ENCODE measurements around the gene TLDC2.
"Not testable (repeated sequence)": the region's sequence is repeated elsewhere in the genome, so short reads cannot be mapped to it uniquely, and the experiment has no call there.

Gene TLDC2

DNA sequence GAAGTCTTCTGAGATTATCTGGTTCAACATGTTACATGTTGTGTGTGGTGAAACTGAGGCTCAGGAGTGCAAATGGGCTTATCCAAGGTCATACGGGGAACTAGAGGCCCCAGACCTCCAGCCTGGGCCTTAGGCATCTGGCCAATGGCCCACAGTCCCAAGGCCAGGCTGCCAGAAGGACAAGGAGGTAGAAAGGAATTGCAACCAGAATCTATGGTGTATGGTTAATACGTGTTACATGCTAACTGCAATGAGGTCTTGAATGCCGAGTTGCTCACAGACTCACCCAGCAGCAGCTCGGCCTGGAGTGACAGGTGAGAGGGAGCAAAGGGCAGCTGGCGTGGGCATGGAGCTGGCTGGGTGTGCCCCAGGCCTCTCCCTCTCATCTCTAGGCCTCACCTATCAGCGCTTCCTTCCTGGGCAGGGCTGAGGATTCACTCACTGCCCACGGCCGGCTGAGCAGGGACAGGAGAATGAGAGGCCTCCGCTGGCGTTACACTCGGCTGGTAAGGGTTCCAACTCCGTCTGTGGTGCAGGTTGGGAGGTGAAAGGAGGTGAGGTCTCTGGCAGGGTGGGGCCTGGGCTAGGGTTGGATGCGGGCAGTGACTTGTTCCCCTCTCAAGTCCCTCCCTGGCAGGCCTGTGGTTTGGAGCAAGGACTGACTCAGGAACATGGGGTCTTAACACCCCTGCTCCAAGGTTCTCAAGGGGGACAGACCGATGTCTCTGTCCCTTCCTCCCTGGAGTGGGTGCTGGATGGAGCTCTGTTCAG lies at the start of gene TLDC2:
Gene TLDC2 (plus strand): TSS at position 437 of the 771 bp plus-strand sequence. CDS start 37 bp downstream, at position 474.
- DNase-seq: peak; percentile 72

DNA sequence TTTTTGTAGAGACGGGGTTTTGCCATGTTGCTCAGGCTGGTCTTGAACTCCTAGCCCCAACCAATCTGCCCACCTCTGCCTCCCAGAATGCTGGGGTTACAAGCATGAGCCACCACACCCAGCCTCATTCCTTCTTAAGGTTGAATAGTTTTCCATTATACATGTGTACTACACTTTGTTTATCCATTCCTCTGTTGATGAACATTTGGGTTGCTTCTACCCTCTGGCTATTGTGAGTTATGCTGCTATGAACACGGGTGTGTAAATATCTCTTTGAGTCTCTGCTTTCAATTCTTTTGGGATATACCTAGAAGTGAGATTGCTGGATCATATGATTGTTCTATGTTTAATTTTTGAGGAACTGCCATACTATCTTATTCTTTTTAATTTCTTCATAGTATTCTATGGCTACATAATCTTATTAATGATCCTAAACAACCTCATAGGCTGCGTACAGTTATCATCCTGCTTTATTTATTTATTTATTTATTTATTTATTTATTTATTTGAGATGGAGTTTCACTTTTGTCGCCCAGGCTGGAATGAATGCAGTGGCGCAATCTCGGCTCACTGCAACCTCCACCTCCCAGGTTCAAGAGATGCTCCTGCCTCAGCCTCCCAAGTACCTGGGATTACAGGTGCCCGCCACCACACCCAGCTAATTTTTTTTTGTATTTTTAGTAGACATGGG lies 49.2 kb upstream of the TLDC2 start:
- no peak for DNase-seq

DNA sequence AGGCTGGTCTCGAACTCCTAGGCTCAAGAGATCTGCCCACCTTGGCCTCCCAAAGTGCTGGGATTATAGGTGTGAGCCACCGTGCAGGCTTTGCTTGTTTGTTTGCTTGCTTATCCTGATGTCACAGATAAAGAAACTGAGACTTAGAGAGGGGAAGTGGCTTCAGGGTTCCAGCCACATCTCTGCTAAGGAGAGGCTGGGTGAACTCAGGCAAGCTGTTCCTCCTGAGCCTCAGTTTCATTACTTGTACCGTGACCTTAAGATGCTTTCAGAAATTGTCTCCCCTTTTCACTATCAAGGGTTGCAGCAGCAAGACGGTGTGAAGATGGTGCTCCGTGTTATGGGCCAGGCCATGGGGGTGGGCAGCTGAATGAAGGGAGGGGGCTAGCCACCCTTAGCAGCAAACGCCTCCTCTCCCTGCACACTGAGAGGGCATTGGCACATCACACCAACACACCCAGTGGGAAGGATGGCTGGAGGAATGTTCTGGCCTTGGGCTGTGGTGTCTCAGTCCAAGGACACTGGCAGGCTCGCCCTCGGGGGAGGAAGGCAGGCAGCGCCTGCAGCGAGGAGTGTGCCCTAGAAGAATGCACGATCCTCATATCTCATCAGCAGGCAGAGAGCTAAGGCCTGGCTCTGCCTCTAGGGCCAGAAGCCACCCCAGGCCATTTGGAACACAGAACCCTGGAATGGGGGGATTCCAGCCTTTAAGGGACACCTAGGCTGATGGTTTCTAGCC lies 48.2 kb upstream of the TLDC2 start:
- no peak for DNase-seq

DNA sequence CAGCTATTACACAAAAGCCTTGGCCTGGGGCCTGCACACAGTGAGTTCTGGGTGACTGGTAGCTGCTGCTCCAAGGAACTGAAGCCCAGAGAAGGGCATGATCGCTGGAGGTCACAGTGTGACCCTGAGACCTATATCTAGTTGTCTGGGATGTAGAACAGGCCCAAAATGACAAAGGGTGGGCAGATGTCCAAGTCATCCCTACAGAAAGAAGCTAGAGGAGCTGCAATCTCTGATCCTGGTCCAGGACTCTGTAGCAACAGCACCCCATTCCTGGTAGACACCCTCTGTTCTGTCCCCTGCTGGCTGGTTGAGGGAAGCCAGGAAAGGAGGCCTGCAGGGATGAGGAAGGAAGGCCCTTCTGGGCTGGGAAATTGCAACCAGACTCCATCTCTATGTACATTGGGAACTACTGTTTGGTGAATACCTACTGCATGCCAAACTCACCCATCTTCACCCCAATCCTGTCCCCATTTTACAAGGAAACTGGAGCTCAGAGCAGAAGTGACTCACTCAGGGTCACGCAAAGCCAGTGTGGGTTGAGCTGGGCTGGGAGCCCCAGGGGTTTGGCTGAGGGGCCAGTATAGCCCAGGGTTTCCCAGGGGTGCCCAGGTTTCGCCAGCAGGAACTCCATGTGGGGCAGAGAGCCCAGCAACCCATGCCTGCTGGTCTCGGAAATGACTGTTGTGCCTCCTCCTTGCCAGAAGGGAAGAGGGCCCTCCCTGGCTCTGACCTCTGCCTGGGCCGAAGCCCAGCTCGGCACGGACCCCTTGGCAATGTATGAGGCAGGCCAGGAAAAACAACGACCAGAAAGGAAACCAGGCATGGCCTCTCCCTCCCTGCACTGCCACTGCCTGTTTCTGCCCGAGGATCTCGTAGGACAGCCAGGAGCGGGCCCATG lies 44.9 kb upstream of the TLDC2 start:
- DNase-seq: no peak

DNA sequence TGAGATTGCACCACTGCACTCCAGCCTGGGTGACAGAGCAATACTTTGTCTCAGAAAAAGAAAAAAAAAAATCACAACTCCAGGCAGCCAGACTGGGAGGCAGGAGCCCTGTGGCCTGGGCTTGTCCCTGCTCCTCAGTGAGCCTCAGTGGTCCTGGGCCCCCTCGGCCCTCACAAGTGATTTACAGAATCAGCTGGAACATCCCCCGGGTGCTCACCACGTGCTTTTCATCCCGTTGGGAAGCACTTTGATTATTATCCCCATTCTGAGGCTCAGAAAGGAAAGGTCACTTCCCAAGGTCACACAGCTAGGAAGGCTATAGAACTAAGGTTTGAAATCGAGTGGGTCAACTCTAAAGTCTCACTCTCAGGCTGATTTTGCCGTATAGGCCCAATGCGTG lies 43.1 kb upstream of the TLDC2 start:
- no peak for DNase-seq

DNA sequence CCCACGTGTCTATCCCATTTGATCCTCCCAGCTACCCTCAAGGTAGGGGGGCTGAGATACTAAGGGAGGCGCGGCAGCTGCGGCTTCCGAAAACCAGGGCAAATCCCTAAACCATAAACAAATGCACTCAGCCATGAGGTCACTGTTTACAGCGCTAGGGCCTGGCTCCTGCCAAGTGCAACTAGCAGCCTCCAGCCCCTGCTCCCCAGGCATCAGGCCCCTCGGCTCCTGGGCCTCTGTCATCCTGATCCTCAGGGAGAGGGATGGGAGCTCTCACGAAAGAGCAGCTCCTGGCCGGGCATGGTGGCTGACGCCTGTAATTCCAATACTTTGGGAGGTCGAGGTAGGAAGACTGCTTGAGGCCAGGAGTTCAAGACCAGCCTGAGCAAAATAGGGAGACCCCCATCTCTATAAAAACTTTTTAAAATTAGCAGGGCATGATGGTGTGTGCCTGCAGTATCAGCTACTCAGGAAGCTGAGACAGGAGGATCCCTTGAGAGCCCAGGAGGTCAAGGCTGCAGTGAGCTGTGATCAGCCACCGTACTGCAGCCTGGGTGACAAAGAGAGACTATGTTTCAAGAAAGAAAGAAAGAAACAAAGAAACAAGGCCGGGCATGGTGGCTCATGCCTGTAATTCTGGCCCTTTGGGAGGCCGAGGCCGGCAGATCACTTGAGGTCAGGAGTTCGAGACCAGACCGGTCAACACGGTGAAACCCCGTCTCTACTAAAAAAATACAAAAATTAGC lies 42.5 kb upstream of the TLDC2 start:
- no peak for DNase-seq

DNA sequence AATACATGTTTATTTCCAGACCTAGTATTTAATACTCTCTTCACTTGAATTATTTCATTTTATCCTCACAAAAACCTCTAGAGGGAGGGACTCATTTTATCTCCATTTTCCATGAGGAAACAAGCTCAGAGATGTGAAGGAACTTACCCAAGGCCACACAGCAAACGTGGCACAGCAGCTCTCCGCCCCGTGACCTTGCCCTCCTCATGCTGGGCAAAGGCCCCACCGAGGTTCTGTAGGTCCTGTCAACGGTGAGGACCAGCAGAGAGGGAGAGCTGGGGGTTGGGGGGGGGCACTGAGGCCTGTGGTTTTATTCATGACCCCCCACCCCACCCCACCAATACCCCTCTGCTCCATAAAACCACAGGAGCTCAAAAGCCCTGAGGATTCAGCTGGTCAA lies 40.9 kb upstream of the TLDC2 start:
- no peak for DNase-seq

DNA sequence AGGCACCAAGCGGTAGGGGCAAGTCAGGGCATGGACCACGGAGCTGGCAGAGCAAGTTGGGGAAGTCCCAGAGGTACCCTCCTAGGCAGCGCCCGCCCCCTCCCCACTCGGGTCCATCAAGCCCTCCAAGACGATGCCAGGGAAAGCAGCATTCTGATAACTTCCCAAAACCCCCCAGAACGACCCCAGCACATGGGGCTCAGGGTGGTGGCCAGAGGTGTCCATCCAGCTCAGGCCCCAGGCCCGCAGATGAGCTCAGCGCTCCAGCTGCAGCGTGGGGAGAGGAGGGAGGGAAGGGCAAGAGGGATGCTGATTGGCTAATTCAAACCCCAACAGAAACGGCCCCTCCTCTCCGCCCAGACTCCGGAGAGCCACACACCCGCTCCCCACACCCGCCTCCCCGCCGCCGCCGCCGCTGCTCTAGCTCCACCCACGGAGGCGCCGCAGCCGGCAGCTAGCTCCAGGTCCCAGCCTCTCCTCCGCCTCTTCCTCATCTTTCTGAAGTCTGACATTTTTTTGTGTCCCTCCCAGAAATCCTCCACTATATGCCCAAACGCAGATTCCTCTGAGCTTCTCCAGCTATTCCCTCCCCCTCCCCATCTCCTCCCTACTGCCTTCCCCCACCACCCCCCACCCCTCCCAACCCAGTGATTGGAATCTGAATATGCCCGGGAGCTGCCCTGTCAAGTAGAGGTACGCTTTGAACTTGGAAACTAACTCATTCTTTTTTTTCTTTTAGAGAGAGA lies 40.3 kb upstream of the TLDC2 start:
- DNase-seq: peak; percentile 90

DNA sequence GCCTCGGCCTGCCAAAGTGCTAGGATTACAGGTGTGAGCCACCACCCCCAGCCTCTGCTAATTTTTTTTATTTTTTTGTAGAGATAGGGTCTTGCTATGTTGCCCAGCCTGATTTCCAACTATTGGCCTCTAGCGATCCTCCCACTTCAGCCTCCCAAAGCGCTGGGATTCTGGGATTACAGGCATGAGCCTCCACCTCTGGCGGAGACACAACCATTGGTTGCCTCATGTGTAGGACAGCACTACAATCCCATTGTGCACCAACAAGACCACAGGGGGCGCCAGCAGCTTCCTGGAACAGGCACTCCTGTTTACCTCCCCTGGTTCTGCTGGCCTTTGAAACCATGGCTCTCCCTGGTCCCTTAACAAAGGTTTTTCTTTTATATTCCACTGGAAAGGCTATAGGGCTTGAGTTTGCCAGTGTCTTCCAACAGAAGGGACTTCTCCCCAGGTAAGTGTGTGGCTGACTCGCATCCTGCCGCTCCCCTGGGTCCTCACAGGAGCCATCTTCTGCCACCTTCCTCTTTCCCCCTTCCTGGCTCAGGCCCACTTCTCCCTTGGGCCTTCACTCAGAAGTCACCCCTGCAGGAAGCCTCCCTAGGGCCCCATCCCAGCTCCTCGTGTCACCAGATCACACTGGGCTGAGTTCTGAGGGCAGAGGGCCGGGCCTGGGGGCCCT lies 39.2 kb upstream of the TLDC2 start:
- peak; percentile 53 for DNase-seq

DNA sequence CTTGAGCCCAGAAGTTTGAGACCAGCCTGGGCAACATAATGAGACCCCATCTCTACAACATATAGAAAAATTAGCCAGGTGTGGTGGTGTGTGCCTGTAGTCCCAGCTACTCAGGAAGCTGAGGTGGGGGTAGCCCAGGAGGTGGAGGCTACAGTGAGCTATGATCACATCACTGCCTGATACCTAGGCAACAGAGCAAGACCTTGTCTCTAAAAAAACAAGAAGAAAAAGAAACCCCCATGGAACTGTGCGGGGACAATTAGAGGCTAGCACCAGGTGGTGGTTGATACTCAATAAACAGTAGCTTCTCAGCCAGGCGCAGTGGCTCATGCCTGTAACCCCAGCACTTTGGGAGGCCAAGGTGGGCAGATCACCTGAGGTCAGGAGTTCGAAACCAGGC lies 37.6 kb upstream of the TLDC2 start:
- DNase-seq: not testable (repeated sequence)

DNA sequence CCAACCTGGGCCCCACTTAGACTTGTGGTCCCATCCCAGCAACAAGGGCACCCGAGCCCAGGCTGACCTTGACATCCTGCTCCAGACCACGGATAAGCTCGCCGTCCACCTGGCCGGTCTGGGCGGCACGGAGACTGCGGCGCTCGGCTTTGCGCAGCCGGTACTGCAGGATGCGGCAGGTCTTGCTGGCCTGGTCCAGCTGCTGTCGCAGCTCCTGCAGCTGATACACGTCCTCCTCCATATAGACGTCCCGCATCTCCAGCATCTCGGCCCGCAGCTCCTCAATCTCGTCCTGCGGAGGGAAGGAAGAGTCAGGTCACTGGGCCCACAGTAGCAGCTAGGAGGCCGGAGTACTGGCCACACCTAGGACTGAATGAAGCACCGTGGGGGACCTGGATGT lies 36.8 kb upstream of the TLDC2 start:
- no peak for DNase-seq

DNA sequence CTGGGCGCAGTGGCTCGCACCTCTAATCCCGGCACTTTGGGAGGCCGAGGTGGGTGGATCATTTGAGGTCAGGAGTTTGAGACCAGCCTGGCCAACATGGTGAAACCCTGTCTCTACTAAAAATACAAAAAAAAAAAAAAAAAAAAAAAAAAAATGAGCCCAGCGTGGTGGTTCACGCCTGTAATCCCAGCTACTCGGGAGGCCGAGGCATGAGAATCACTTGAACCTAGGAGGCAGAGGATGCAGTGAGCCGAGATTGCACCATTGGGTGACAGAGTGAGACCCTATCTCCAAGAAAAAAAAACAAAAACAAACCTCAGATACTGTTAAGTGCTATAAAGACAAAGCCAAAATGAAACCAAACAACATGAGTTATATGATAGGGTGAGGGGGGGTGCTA lies 34.9 kb upstream of the TLDC2 start:
- not testable (repeated sequence) for DNase-seq

DNA sequence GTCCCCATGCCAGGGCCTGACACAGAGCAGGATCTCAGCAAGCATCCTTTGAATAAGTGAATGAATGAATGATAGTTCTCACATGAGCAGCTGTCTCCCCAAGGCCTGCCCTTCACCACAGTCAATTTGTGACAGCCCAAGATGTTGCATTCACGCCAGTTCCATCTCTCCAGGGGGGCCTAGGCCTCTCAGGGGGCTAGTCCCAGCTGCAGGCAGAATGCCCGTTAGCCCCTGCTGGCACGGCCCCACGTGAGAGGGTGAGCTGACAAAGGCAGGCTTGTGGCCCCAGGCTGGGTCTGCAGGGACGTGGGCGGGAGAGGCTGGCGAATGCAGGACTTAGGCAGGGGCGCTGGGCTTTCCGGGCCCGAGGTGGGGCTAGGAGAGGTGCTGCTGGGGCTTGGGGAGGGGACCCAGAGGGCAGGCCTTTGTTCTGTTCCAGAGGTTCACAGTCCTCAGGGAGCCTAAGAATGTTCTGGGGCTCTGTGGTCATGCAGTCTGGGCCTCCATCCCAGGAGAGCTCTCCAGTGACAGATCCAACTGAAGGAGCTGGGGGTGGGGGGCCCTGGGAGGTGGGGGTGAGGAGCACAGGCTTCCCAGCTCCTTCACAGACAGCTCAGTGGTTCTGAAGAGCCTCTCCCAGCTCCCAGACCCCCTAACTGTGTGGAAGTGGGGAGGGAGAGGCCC lies 30.5 kb upstream of the TLDC2 start:
- DNase-seq: no peak

DNA sequence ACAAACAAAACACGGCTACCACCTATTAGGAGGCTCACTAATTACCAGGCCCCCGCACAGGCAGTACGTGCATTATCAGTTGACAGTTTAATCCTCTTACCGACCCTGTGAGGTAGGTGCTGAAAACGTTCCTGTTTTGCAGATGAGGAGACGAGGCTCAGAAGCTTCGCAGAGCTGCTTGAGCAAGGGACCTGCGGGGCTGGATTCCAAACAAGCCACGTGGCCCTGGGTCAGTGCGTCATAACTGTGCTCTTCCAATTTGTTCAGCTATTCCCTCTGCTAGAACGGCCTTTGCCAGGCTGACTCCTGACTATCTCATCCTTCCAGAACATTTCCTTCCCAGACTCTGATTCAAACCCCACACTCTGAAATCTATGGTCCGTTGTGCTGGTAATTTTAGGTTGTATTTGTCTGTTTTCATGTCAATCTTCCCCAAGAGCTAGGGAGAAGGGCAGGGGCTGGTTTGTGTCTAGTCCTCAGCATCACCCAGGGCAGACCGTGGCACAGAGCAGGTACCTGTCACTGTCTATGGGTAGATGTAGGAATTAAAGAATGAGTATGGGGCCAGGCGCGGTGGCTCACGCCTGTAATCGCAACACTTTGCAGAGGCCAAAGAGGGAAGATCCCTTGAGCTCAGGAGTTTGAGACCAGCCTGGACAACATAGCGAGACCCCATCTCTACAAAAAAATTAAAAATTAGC lies 28.8 kb upstream of the TLDC2 start:
- DNase-seq: no peak

DNA sequence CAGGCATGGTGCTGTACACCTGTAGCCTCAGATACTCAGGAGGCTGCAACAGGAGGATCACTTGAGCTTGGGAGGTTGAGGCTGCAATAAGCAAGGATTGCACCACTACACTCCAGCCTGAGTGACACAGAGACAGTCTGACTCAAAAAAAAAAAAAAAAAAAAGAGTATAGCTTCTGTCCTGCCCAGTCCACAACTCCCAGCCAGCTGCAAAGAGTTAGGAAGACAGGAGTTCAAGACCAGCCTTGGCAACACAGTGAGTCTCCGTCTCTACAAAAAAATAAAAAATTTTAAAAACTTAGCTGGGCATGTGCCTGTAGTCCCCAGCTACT lies 28.3 kb upstream of the TLDC2 start:
- DNase-seq: no peak

DNA sequence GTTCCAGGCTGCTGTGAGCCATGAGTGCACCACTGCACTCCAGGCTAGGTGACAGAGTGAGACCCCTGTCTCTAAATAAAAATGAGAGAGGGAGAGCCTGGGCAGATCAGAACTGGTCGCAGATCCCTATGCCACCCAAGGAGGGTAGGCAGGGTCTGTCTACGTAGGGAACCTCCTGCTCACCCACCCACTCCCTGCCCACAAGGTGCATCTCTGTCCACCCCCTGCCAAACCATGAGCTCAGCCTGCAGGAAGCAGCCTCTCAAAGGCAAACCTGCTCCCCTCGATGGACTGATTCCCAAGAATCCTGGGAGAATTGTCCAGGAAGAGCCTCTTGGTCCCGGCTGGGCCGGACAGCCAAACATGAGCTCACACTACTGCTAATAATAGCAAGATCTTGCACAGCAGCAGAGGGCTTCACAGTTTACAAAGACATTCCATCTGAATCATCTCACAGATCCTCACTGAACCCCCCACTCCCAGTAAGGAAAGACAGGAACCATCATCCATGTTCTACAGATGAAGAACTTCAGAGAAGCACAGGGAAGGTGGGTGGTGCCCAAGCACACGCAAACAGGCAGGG lies 27.8 kb upstream of the TLDC2 start:
- no peak for DNase-seq

DNA sequence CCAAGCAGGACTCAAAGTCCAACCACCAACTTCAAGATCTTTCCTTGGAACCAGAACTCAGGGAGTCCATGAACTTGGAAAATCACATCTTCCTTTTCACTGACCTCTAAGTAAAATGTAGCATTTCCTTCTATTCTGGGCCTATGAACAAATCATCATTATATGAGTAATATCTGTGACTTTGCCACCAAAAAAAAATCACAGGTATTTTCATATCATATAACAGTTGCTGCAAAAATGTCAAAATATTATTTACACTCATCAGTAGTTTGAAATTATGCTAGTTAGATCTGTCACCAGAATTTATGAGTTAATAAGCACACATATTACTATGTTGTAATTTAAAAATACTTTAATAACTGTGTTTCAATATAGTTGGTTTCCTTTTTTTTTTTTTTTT lies 27.3 kb upstream of the TLDC2 start:
- DNase-seq: no peak

DNA sequence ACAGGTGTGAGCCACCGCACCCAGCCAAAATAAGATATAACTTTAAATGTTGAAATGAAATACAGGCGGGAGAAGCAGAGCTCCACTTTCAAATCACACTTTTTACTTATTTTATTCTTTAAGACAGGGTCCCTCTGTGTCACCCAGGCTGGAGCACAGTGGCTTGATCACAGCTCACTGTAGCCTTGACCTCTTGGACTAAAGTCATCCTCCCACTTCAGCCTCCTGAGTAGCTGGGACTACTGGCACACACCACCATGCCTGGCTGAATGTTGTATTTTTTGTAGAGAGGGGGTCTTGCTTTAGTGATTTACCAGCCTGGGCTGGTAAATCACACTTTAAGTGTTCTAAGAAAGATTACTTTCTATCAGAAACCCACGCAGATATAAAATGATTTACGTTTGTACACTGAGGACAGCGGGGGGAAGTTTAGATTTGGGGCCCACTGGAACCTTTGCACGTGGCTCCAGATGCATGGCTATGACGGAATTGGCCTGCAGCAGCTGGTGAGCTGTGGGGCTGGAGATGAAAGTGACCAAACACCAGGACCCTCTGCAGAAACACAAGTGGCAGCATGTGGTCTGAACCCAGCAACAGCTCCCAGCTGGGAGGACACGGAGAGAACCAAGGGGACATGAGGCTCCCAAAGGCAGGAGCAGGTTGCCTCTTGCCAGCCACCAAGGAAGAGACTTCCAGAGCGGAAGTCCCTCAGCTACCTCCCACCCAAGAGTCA lies 26.4 kb upstream of the TLDC2 start:
- DNase-seq: no peak
